CD8-positive, alpha-beta memory T cell (primary cell): ENCODE results near the gene GRIK4. TPM values are rescaled to one million over a fixed set of nuclear protein-coding genes. Genes with fewer than 3 reads are reported as not detected.
A peak's percentile ranks its signal among the peaks of the same experiment; 100 is the strongest.

Experiments used
- CTCF ChIA-PET: fragments of 350-600 bp; sonication (Branson Sonifier 250); formaldehyde crosslinking; loops from one replicate; lab custom pipeline; 2021; ENCODE audit warnings: antibody characterized with exemption; lab: Charles Lee
- POLR2A ChIA-PET: fragments of 350-600 bp; sonication (Branson Sonifier 250); formaldehyde crosslinking; loops from one replicate; lab custom pipeline; 2021; ENCODE audit warnings: antibody characterized with exemption; lab: Charles Lee
- DNase-seq, 5 donors: peaks; one replicate each; pipeline versions ENCODE4 v3.0.0 to v3.0.0-alpha.2; 2020 to 2022; ENCODE audit warnings: mixed read lengths in 1 of 5
- H3K27ac ChIP-seq: one replicate; pipeline ENCODE4 v1.7.0; 2013; ENCODE audit warnings: low read depth, mild to moderate bottlenecking, low read length, moderate library complexity
- H3K27me3 ChIP-seq: 2 replicates; pipeline ENCODE4 v1.7.0; 2013; ENCODE audit warnings: low read length, mild to moderate bottlenecking; ENCODE audit not compliant: insufficient read depth, poor library complexity, severe bottlenecking
- H3K36me3 ChIP-seq: 2 replicates; pipeline ENCODE4 v1.7.0; 2013; ENCODE audit warnings: mild to moderate bottlenecking, low read length, moderate library complexity; ENCODE audit not compliant: insufficient read depth
- H3K4me1 ChIP-seq: 2 replicates; pipeline ENCODE4 v1.7.0; 2013; ENCODE audit warnings: mild to moderate bottlenecking, low read length, moderate library complexity; ENCODE audit not compliant: insufficient read depth
- H3K4me3 ChIP-seq: 2 replicates; pipeline ENCODE4 v1.7.0; 2013; ENCODE audit warnings: mild to moderate bottlenecking, low read length
- H3K9me3 ChIP-seq: 2 replicates; pipeline ENCODE4 v1.7.0; 2013; ENCODE audit warnings: mild to moderate bottlenecking, low read length
- H3K27ac Mint-ChIP-seq, 8 donors: one replicate each; pipeline ENCODE4 v1.8.0; 2020 to 2021; ENCODE audit warnings: mixed read lengths in 8 of 8, mild to moderate bottlenecking in 6 of 8, inconsistent platforms in 3 of 8, moderate library complexity in 3 of 8
- H3K27me3 Mint-ChIP-seq, 2 donors: one replicate each; pipeline ENCODE4 v1.8.0; 2020 to 2021; ENCODE audit warnings: mixed read lengths in 2 of 2, mild to moderate bottlenecking in 1 of 2, moderate library complexity in 1 of 2
- H3K36me3 Mint-ChIP-seq, 3 donors: one replicate each; pipeline ENCODE4 v1.8.0; 2020 to 2021; ENCODE audit warnings: mixed read lengths in 3 of 3, inconsistent platforms in 1 of 3, mild to moderate bottlenecking in 1 of 3
- H3K4me1 Mint-ChIP-seq, 3 donors: one replicate each; pipeline ENCODE4 v1.8.0; 2020 to 2021; ENCODE audit warnings: mixed read lengths in 3 of 3, inconsistent platforms in 1 of 3, mild to moderate bottlenecking in 1 of 3
- H3K4me3 Mint-ChIP-seq, 7 donors: one replicate each; pipeline ENCODE4 v1.8.0; 2020 to 2021; ENCODE audit warnings: mixed read lengths in 7 of 7, mild to moderate bottlenecking in 6 of 7, moderate library complexity in 4 of 7, inconsistent platforms in 2 of 7
- H3K9me3 Mint-ChIP-seq, 5 donors: one replicate each; pipeline ENCODE4 v1.8.0; 2020 to 2022; ENCODE audit warnings: mixed read lengths in 5 of 5, mild to moderate bottlenecking in 3 of 5, moderate library complexity in 2 of 5, inconsistent platforms in 1 of 5
- polyA plus RNA-seq: library from polyadenylated mRNA; unstranded; fragments of 300-500 nt; fragmentation: Illumina TruSeq; gene quantifications from one replicate; pipeline ENCODE4 v1.2.3, GENCODE V29; 2021
- total RNA-seq, 2 experiments: library from RNA; stranded (reverse); gene quantifications; one replicate each; pipeline ENCODE4 v1.2.3, GENCODE V29; 2021

GRIK4 gene
- total and polyA plus RNA-seq, 3 experiments from 2014 or later = 0.07 TPM; not detected in 2

- no peaks in the 10 kb centered on the region for H3K9me3 ChIP-seq
- H3K4me3 Mint-ChIP-seq = no peak overlapping the region
- peaks cover 5 to 11% of the 10 kb centered on the region in 2 donors for H3K27me3 Mint-ChIP-seq
- ChIA-PET POLR2A (no interaction called here), CTCF (no interaction called here)
- H3K4me1 Mint-ChIP-seq = peaks cover 0 to 21% (median 0%) of the 10 kb centered on the region in 3 donors
- no peaks in the 10 kb centered on the region for H3K9me3 Mint-ChIP-seq
- no peaks in the 10 kb centered on the region for H3K4me1 ChIP-seq
- H3K27ac Mint-ChIP-seq = peak overlapping the region in 1 of 8 donors; percentile 83
- no peaks in the 10 kb centered on the region for H3K36me3 ChIP-seq
- no peak overlapping the region for H3K4me3 ChIP-seq
- no peaks in the 10 kb centered on the region for H3K27me3 ChIP-seq
- DNase-seq = peak in 1 of 5 donors; percentile 17
- no peaks in the 10 kb centered on the region for H3K36me3 Mint-ChIP-seq
- no peak overlapping the region for H3K27ac ChIP-seq
Observed at GRCh38 chr11:120906766-120907165, 395.2 kb downstream of the GRIK4 start.

DNA sequence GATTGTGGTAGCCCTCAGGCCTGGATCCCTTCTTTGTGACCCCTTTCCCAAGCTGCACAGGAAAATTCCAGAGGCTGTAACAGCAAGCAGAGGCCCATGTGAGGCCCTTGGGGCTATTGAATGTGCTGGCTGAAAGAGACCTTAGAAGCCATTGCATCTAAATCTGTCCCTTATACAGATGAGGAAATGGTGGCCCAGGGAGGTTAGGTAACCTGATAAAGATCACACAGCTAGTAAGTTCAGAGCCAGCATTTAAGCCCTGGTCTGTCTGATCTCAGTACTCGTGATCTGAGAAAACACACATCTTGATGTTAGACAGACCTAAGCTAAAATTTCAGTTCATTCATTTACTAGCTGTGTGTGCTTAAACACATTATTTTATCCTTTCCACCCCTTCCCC is 396.4 kb downstream of the GRIK4 start:
- peaks cover 5 to 11% of the 10 kb centered on the region in 2 donors for H3K27me3 Mint-ChIP-seq
- H3K4me1 Mint-ChIP-seq = peaks cover 0 to 21% (median 0%) of the 10 kb centered on the region in 3 donors
- Histone ChIP-seq H3K4me3 (no peak overlapping the region), H3K27me3 (no peaks in the 10 kb centered on the region), H3K4me1 (no peaks in the 10 kb centered on the region), H3K27ac (no peak overlapping the region), H3K9me3 (no peaks in the 10 kb centered on the region), H3K36me3 (no peaks in the 10 kb centered on the region)
- H3K36me3 Mint-ChIP-seq = no peaks in the 10 kb centered on the region
- no peaks in the 10 kb centered on the region for H3K9me3 Mint-ChIP-seq
- no peak for DNase-seq
- POLR2A ChIA-PET = no interaction called here
- H3K4me3 Mint-ChIP-seq = peak overlapping the region in 4 of 7 donors; percentile 27 to 81 (median 52)
- CTCF ChIA-PET = no interaction called here
- H3K27ac Mint-ChIP-seq = peak overlapping the region in 4 of 8 donors; percentile 8 to 83 (median 60)

DNA sequence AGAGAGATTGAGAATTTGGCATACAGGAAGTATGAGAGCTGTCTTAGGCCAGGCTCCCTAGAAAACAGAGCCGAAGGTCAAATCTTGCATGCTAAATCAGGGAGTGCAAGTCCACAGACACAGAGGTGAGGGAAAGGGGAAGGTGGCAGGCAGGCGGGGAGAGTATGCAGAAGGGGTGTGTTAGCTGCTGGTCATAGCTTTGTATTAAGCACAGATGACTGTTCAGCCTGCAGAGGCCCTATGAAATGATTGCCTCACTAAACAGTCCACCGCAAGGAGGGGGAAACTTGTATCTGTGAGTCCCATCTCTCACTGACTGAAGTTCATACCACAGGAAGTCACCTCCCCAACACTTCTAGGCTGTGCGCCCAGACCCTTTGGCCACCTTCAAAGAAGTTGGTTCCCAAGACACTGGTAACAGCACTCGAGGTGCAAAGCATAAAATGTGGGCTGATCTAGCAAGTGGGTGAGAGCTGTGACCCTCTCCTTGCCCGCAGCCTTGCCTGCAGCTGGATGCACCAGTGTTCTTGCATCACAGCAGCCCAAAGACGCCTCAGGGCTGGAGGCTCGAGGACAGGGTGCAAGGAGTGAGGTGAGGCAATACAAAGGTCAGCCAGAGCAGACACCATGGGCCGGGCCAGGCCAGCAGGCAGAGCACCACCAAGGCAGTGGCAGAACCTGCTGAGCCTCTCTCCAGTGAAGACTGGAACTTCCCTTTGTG is 397.1 kb downstream of the GRIK4 start:
- H3K9me3 Mint-ChIP-seq = no peaks in the 10 kb centered on the region
- no peaks in the 10 kb centered on the region for H3K36me3 Mint-ChIP-seq
- H3K4me3 Mint-ChIP-seq = peak overlapping the region in 4 of 7 donors; percentile 27 to 81 (median 52)
- H3K27ac Mint-ChIP-seq = peak overlapping the region in 4 of 8 donors; percentile 8 to 63 (median 56)
- H3K27me3 Mint-ChIP-seq = peaks cover 5 to 11% of the 10 kb centered on the region in 2 donors
- Histone ChIP-seq H3K27me3 (no peaks in the 10 kb centered on the region), H3K4me3 (no peak overlapping the region), H3K9me3 (no peaks in the 10 kb centered on the region), H3K4me1 (no peaks in the 10 kb centered on the region), H3K27ac (no peak overlapping the region), H3K36me3 (no peaks in the 10 kb centered on the region)
- peaks cover 0 to 21% (median 0%) of the 10 kb centered on the region in 3 donors for H3K4me1 Mint-ChIP-seq
- peak in 2 of 5 donors; percentile 15 to 21 for DNase-seq
- POLR2A ChIA-PET = no interaction called here
- CTCF ChIA-PET = no interaction called here

DNA sequence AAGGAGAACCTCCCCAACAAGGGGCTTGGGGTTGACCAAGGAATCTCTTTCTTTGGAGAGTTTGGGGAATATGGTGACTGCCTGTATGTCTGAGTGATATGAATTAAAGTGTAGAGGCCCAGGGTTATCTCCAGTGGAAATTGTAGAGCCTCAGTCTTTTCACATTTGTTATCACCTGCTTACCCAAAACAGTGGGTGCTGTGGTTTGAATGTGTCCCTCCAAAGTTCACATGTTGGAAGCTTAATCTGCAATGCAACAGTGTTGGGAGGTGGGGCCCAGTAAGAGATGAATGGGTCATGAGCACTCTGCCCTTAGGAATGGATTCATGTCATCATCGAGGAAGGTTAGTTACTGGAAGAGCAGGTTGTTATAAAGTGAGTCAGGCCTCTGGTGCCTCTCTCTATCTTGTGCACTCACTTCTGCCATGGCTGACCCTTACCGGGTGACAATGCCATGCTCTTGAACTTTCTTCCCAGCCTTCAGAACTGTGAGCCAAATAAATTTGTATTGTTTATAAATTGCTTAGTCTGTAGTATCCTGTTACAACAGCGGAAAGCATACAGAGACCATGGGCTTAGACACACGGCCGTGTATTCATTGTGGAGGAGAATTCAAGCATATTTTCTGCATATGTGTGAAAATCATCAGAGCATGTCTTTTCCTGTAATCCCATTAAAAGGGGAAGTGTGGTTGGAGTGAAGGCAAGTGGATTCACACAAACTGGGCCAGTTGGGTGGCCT is 398.3 kb downstream of the GRIK4 start:
- Mint-ChIP-seq H3K9me3 (no peaks in the 10 kb centered on the region), H3K27me3 (peaks cover 6 to 18% of the 10 kb centered on the region in 2 donors), H3K4me3 (peak overlapping the region in 1 of 7 donors; percentile 57), H3K4me1 (peaks cover 0 to 21% (median 0%) of the 10 kb centered on the region in 3 donors), H3K27ac (no peak overlapping the region), H3K36me3 (no peaks in the 10 kb centered on the region)
- Histone ChIP-seq H3K4me1 (no peaks in the 10 kb centered on the region), H3K36me3 (no peaks in the 10 kb centered on the region), H3K4me3 (no peak overlapping the region), H3K9me3 (no peaks in the 10 kb centered on the region), H3K27ac (no peak overlapping the region), H3K27me3 (no peaks in the 10 kb centered on the region)
- CTCF ChIA-PET = no interaction called here
- POLR2A ChIA-PET = no interaction called here
- no peak for DNase-seq

DNA sequence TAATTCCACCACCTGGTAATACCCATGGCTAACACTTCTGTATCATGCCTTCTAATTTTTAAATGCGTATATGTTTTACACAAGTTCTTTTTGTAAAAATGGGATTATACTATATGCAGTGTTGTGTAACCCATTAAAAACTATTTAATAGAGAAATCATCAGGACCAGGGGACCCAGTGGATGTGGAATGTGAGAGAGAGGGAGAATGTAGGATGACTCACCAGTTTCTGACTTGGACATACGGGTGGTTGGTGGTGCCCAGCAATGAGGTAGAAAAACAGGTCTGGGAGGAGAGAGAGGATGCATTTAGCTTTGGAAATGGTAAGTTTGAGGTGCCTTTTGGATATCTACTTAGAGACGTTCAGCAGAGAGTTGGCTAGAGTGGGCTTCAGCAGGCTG is 400.4 kb downstream of the GRIK4 start:
- CTCF ChIA-PET = no interaction called here
- no peak overlapping the region for H3K4me3 Mint-ChIP-seq
- POLR2A ChIA-PET = no interaction called here
- H3K9me3 ChIP-seq = no peaks in the 10 kb centered on the region
- no peak for DNase-seq
- no peak overlapping the region for H3K27ac ChIP-seq
- no peak overlapping the region for H3K27ac Mint-ChIP-seq
- peaks cover 6 to 12% of the 10 kb centered on the region in 2 donors for H3K27me3 Mint-ChIP-seq
- H3K27me3 ChIP-seq = no peaks in the 10 kb centered on the region
- no peaks in the 10 kb centered on the region for H3K36me3 Mint-ChIP-seq
- no peaks in the 10 kb centered on the region for H3K36me3 ChIP-seq
- no peaks in the 10 kb centered on the region for H3K4me1 ChIP-seq
- H3K4me3 ChIP-seq = no peak overlapping the region
- peaks cover 0 to 21% (median 0%) of the 10 kb centered on the region in 3 donors for H3K4me1 Mint-ChIP-seq
- H3K9me3 Mint-ChIP-seq = no peaks in the 10 kb centered on the region

DNA sequence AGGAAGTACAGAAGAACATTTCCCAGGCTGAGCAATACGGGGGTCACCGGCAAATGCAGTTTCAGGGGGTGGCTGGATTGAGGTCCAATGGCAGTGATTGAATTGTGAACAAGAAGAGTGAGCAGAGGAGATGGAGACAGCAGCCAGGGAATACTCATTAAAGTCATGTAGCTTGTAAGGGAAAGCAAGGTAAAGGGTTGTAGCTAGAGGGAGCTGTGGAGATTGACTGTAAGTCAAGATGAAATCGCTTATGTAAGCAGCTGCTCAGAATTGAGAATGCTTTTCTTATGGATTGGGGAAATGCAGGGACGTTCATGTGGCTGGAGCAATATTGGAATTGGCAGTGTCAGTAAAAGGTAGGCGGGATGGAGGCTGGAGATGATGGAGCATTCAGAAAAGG is 401.0 kb downstream of the GRIK4 start:
- H3K27me3 Mint-ChIP-seq = peaks cover 6 to 12% of the 10 kb centered on the region in 2 donors

DNA sequence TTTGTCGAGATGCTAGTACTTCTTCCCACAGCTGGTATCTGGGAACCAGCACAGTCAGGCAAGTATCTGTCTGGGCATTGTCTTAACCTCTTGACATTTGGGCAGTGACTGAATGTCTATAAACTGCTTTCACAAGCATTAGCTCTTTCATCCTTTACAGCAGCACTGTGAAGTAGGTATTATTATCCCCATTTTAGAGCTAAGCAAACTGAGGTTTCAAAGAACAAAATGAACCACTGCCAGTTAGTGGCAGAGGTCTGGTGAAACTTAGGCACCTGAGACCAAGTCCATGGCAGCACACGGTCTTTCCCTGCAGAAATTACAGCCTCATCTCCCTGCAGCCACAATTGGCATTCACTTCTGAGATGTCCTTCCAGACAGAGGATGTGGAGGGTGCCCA is 401.4 kb downstream of the GRIK4 start:
- H3K36me3 ChIP-seq = no peaks in the 10 kb centered on the region
- H3K4me3 Mint-ChIP-seq = no peak overlapping the region
- H3K27me3 ChIP-seq = no peaks in the 10 kb centered on the region

More for the DNA sequence above, 401.0 kb downstream of the GRIK4 start:
- no peak overlapping the region for H3K27ac ChIP-seq
- Mint-ChIP-seq H3K9me3 (no peaks in the 10 kb centered on the region), H3K4me1 (peaks cover 0 to 21% (median 0%) of the 10 kb centered on the region in 3 donors), H3K4me3 (no peak overlapping the region), H3K36me3 (no peaks in the 10 kb centered on the region), H3K27ac (peak overlapping the region in 1 of 8 donors; percentile 81)
- no peaks in the 10 kb centered on the region for H3K36me3 ChIP-seq
- no peak overlapping the region for H3K4me3 ChIP-seq
- POLR2A ChIA-PET = no interaction called here
- H3K4me1 ChIP-seq = no peaks in the 10 kb centered on the region
- no peaks in the 10 kb centered on the region for H3K27me3 ChIP-seq
- no peak for DNase-seq
- CTCF ChIA-PET = no interaction called here
- H3K9me3 ChIP-seq = no peaks in the 10 kb centered on the region

DNA sequence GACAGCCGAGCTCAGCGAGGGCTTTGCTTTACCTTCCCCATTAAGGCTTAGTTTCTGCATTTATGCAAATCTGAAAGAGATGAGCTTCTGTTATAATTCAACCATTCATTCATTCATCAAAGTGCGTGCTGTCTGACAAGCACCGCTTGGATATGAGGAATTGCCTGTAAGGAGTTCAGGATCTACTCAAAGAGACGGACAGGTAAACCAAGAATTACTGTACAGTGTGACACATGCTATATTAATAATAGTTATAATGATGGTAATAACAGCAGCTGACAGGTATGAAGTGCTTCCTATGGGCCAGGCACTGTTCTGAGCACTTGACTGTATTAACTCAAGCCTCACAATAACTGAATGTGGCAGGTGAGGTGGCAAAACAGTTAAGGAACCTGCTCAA is 402.5 kb downstream of the GRIK4 start:
- H3K36me3 ChIP-seq = no peaks in the 10 kb centered on the region
- CTCF ChIA-PET = no interaction called here
- Mint-ChIP-seq H3K9me3 (no peaks in the 10 kb centered on the region), H3K4me1 (peaks cover 0 to 21% (median 0%) of the 10 kb centered on the region in 3 donors), H3K27ac (no peak overlapping the region), H3K27me3 (peaks cover 6 to 12% of the 10 kb centered on the region in 2 donors), H3K4me3 (no peak overlapping the region), H3K36me3 (no peaks in the 10 kb centered on the region)
- H3K4me3 ChIP-seq = no peak overlapping the region
- H3K27ac ChIP-seq = no peak overlapping the region
- H3K9me3 ChIP-seq = no peaks in the 10 kb centered on the region
- H3K27me3 ChIP-seq = no peaks in the 10 kb centered on the region
- no peaks in the 10 kb centered on the region for H3K4me1 ChIP-seq
- POLR2A ChIA-PET = no interaction called here
- DNase-seq = no peak

More for the DNA sequence above, 401.4 kb downstream of the GRIK4 start:
- H3K4me3 ChIP-seq = no peak overlapping the region
- H3K9me3 ChIP-seq = no peaks in the 10 kb centered on the region
- Mint-ChIP-seq H3K36me3 (no peaks in the 10 kb centered on the region), H3K4me1 (peaks cover 0 to 21% (median 0%) of the 10 kb centered on the region in 3 donors), H3K27ac (no peak overlapping the region), H3K27me3 (peaks cover 6 to 12% of the 10 kb centered on the region in 2 donors), H3K9me3 (no peaks in the 10 kb centered on the region)
- no peaks in the 10 kb centered on the region for H3K4me1 ChIP-seq
- no peak for DNase-seq
- ChIA-PET CTCF (interaction anchor here (0.5 kb wide), 1 partner anchor 21 kb away, joined by 3 read pairs; no protein-coding TSS in a partner anchor), POLR2A (no interaction called here)
- no peak overlapping the region for H3K27ac ChIP-seq
